HPDE6-E6E7 (cell line): ENCODE results near the gene LRP1B.

ENCODE experiments used
- DNase-seq: peaks from one replicate; pipeline ENCODE4 v3.0.0; 2011; ENCODE audit warnings: missing footprints; ENCODE audit errors: extremely low spot score

The LRP1B gene

GRCh38 chr2:140918426-140918825 is 1212.4 kb downstream of the LRP1B start:
- no peak for DNase-seq

GRCh38 chr2:140916410-140916809 is 1214.4 kb downstream of the LRP1B start:
- DNase-seq, result peak; percentile 1

- no peak for DNase-seq
These were observed 1220.1 kb downstream of the LRP1B start for GRCh38 chr2:140910683-140911082.

- DNase-seq, result no peak
These were observed 1225.6 kb downstream of the LRP1B start for GRCh38 chr2:140905083-140905781.

GRCh38 chr2:140895378-140895777 is 1235.4 kb downstream of the LRP1B start:
- DNase-seq, result no peak

- peak; percentile 37 for DNase-seq
These were observed 1237.1 kb downstream of the LRP1B start for GRCh38 chr2:140893685-140894084.

GRCh38 chr2:140892911-140893637 is 1237.7 kb downstream of the LRP1B start:
- DNase-seq, result no peak

GRCh38 chr2:140892436-140892835 is 1238.4 kb downstream of the LRP1B start:
- no peak for DNase-seq

GRCh38 chr2:140891614-140892212 is 1239.1 kb downstream of the LRP1B start:
- DNase-seq, result no peak

GRCh38 chr2:140882671-140883620 is 1247.9 kb downstream of the LRP1B start:
- DNase-seq, result no peak

- no peak for DNase-seq
These were observed 1250.2 kb downstream of the LRP1B start for GRCh38 chr2:140880573-140880972.

GRCh38 chr2:140876015-140876414 is 1254.8 kb downstream of the LRP1B start:
- DNase-seq, result no peak

- DNase-seq, result no peak
These were observed 1256.8 kb downstream of the LRP1B start for GRCh38 chr2:140873915-140874531.

GRCh38 chr2:140869925-140870324 is 1260.9 kb downstream of the LRP1B start:
- DNase-seq, result no peak

GRCh38 chr2:140869107-140869506 is 1261.7 kb downstream of the LRP1B start:
- DNase-seq, result no peak

GRCh38 chr2:140865837-140866236 is 1265.0 kb downstream of the LRP1B start:
- no peak for DNase-seq

GRCh38 chr2:140863713-140864112 is 1267.1 kb downstream of the LRP1B start:
- peak; percentile 3 for DNase-seq

- no peak for DNase-seq
These were observed 1268.6 kb downstream of the LRP1B start for GRCh38 chr2:140862181-140862580.

GRCh38 chr2:140861666-140862065 is 1269.2 kb downstream of the LRP1B start:
- DNase-seq, result no peak

- no peak for DNase-seq
These were observed 1275.3 kb downstream of the LRP1B start for GRCh38 chr2:140855471-140855870.

- DNase-seq, result no peak
These were observed 1279.4 kb downstream of the LRP1B start for GRCh38 chr2:140851258-140851981.
